Endothelial cell of umbilical vein (primary cell): ENCODE results near the gene EPAS1. TPM values are rescaled to one million over a fixed set of nuclear protein-coding genes. Genes with fewer than 3 reads are reported as not detected.

Source experiments
- BruUV-seq: library from RNA; stranded (reverse); fragments of 400-500 nt; replicated peaks from 2 replicates; lab custom pipeline; 2021; lab: Mats Ljungman, UMichigan
- CTCF ChIA-PET: fragments of 300-600, 350-600 bp; sonication (Branson Sonifier 250); formaldehyde crosslinking; loops from one replicate; lab custom pipeline; 2021; ENCODE audit warnings: antibody characterized with exemption, inconsistent platforms; lab: Charles Lee
- POLR2A ChIA-PET: fragments of 300-600, 350-600 bp; sonication (Branson Sonifier 250); formaldehyde crosslinking; loops from one replicate; lab custom pipeline; 2021; ENCODE audit warnings: antibody characterized with exemption, inconsistent platforms; lab: Charles Lee
- DNase-seq: peaks from one replicate; pipeline ENCODE4 v3.0.0-alpha.2; 2011; ENCODE audit warnings: low read depth, low spot score
- FAIRE-seq: peaks from 2 replicates; lab custom pipeline; 2011; peaks lifted over from hg19 to GRCh38; lab: Jason Lieb, UNC
- H2AFZ ChIP-seq: 2 replicates; pipeline ENCODE4 v1.6.0; 2012; ENCODE audit warnings: low read depth, low read length, control low read depth, inconsistent platforms
- H3K27ac ChIP-seq: 2 replicates; pipeline ENCODE4 v1.5.1; 2011; ENCODE audit warnings: low read depth, mild to moderate bottlenecking, control low read depth, low read length, moderate library complexity; ENCODE audit not compliant: insufficient read depth
- H3K27me3 ChIP-seq, 2 experiments: 2 replicates each; pipeline versions ENCODE4 v1.6.0 to v1.6.1; 2011; ENCODE audit warnings: low read length in 2 of 2, mixed read lengths in 1 of 2; ENCODE audit not compliant: control insufficient read depth in 2 of 2, insufficient read depth in 2 of 2
- H3K36me3 ChIP-seq, 2 experiments: 2 replicates in 1 of 2; 3 replicates in 1 of 2; pipeline ENCODE4 v1.5.1; 2011; ENCODE audit warnings: low read length in 2 of 2, mild to moderate bottlenecking in 1 of 2, moderate library complexity in 1 of 2; ENCODE audit not compliant: control insufficient read depth in 2 of 2, insufficient read depth in 2 of 2; ENCODE audit errors: extremely low read depth in 1 of 2
- H3K4me1 ChIP-seq: 3 replicates; pipeline ENCODE4 v1.5.1; 2011; ENCODE audit warnings: mild to moderate bottlenecking, low read length; ENCODE audit not compliant: control insufficient read depth, insufficient read depth; ENCODE audit errors: extremely low read depth
- H3K4me2 ChIP-seq: 2 replicates; pipeline ENCODE4 v1.6.1; 2011; ENCODE audit warnings: low read length, control low read depth, mixed read lengths; ENCODE audit not compliant: insufficient read depth
- H3K4me3 ChIP-seq, 3 experiments: fragments of 200-600 bp in 1 of 3; sonication (generic), shearing (Covaris generic) in 1 of 3; replicated peaks in 1 of 3; 2 replicates each; pipeline ENCODE4 v1.5.1; 2011 to 2016; ENCODE audit warnings: control low read depth in 3 of 3, low read length in 3 of 3, mild to moderate bottlenecking in 2 of 3, inconsistent platforms in 1 of 3, low read depth in 1 of 3, moderate library complexity in 1 of 3; ENCODE audit not compliant: insufficient read depth in 1 of 3
- H3K79me2 ChIP-seq: 2 replicates; pipeline ENCODE4 v1.6.0; 2012; ENCODE audit warnings: low read length, inconsistent platforms; ENCODE audit not compliant: control insufficient read depth, insufficient read depth
- H3K9ac ChIP-seq: replicated peaks from 2 replicates; pipeline ENCODE3; 2011; ENCODE audit warnings: low read length, control low read depth; ENCODE audit not compliant: insufficient read depth; ENCODE audit errors: extremely low read depth
- H3K9me1 ChIP-seq: replicated peaks from 3 replicates; pipeline ENCODE4 v1.6.0; 2011; ENCODE audit warnings: mild to moderate bottlenecking, low read length; ENCODE audit not compliant: control insufficient read depth, insufficient read depth; ENCODE audit errors: extremely low read depth
- H3K9me3 ChIP-seq: replicated peaks from 2 replicates; pipeline ENCODE4 v1.5.1; 2012; ENCODE audit warnings: low read length, inconsistent platforms; ENCODE audit not compliant: control insufficient read depth, insufficient read depth
- H4K20me1 ChIP-seq: replicated peaks from 2 replicates; pipeline ENCODE3; 2011; ENCODE audit warnings: mild to moderate bottlenecking, low read length; ENCODE audit not compliant: control insufficient read depth, insufficient read depth; ENCODE audit errors: extremely low read depth
- EZH2 ChIP-seq: IDR thresholded peaks from 2 replicates; pipeline ENCODE4 v1.6.1; 2012; ENCODE audit warnings: borderline replicate concordance, low read depth, mild to moderate bottlenecking, moderate library complexity, low read length, inconsistent platforms; ENCODE audit not compliant: severe bottlenecking
- FOS ChIP-seq: IDR thresholded peaks from 2 replicates; pipeline ENCODE4 v1.6.1; 2011; ENCODE audit warnings: mild to moderate bottlenecking, low read length, moderate library complexity, borderline replicate concordance; ENCODE audit not compliant: insufficient read depth
- GATA2 ChIP-seq: IDR thresholded peaks from 2 replicates; pipeline ENCODE4 v1.7.0; 2011; ENCODE audit warnings: low read depth, mild to moderate bottlenecking, moderate library complexity, mixed read lengths, low read length; ENCODE audit not compliant: insufficient read length, insufficient read depth
- JUN ChIP-seq: IDR thresholded peaks from 2 replicates; pipeline ENCODE4 v1.6.1; 2011; ENCODE audit warnings: borderline replicate concordance, low read depth; ENCODE audit not compliant: insufficient read length, insufficient read depth
- MYC ChIP-seq: IDR thresholded peaks from one replicate; pipeline ENCODE4 v1.6.1; 2011; ENCODE audit warnings: mild to moderate bottlenecking, low read depth, low read length
- POLR2A ChIP-seq: IDR thresholded peaks from 2 replicates; pipeline ENCODE4 v1.6.1; 2012; ENCODE audit warnings: low read depth, mild to moderate bottlenecking, control low read depth, low read length
- POLR2AphosphoS5 ChIP-seq: IDR thresholded peaks from 2 replicates; pipeline ENCODE4 v1.6.1; 2012; ENCODE audit warnings: low read depth, mild to moderate bottlenecking, control low read depth, low read length, moderate library complexity; ENCODE audit not compliant: insufficient read depth
- dilution Hi-C: fragments of 300-500 bp; cut with MboI; formaldehyde crosslinking; loops from one replicate; pipeline ENCODE4 v1.15.0; 2019; ENCODE audit warnings: low sequenced_read_pairs; ENCODE audit not compliant: extremely low pct_ligation_motif_present
- intact Hi-C: fragments of 100-400 bp; cut with micrococcal nuclease; formaldehyde crosslinking; loops from one replicate; pipeline ENCODE4 v1.10.0; 2022
- polyA plus RNA-seq, 4 experiments: library from polyadenylated mRNA; depleted of rRNA in 3 of 4; stranded (reverse) in 3 of 4; unstranded in 1 of 4; fragments of >200 nt; gene quantifications; 2 replicates each; pipeline versions ENCODE4 v1.2.1 to v1.2.3, GENCODE V29; 2011 to 2012; ENCODE audit warnings: missing spikeins in 1 of 4
- total RNA-seq: library from RNA; stranded (reverse); gene quantifications from 2 replicates; pipeline ENCODE4 v1.2.3, GENCODE V29; 2021
- TF ChIP-seq, protein P1 (sequence below), 2 donors: IDR thresholded peaks; 1 replicate in 1 of 2; 2 replicates in 1 of 2; pipeline ENCODE4 v1.5.1; 2011; ENCODE audit warnings: low read length in 2 of 2, mild to moderate bottlenecking in 2 of 2, moderate library complexity in 2 of 2, control low read depth in 1 of 2, inconsistent platforms in 1 of 2, low read depth in 1 of 2; ENCODE audit not compliant: insufficient read depth in 1 of 2; ENCODE audit errors: extremely low read depth in 1 of 2
- TF ChIP-seq, protein P2 (sequence below): IDR thresholded peaks from 2 replicates; pipeline ENCODE4 v1.6.1; 2011; ENCODE audit not compliant: insufficient read depth, insufficient read length

EPAS1 gene
- total and polyA plus RNA-seq, 2 donors (not counting 3 experiments of a cell fraction or from before 2014, with no cell fraction given): 229 to 374 TPM

DNA sequence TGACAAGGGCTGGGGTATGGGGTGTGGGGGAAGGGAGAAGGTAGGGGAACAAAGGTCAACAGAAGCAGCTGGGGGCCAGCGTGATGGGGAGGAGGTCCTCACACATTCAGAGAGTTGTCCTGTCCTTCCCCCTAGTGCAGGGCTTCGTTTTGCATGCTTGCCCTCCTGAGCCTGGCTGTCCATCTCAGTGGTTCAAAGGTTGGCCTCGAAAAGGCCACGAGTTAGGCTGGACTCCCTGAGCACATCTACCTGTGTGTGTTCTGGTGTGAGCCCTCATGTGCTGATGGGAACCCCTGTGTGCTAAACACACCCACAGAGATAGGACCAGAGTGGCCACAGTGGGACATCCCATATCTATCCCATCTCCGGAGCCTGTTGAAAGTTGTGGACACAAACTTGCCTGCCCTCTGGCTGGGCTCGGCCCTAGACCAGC lies 51.9 kb downstream of the EPAS1 start:
- POLR2A ChIA-PET: interaction anchor here (0.6 to 1.4 kb wide), 3 partner anchors 49 to 258 kb away, joined by 3 to 5 read pairs (median 4); partner anchors contain the start of gene EPAS1
- TF ChIP-seq GATA2 (no peak), JUN (no peak), POLR2A (no peak), EZH2 (no peak), FOS (no peak), POLR2AphosphoS5 (no peak), MYC (no peak)
- TF ChIP-seq, protein P1, sequence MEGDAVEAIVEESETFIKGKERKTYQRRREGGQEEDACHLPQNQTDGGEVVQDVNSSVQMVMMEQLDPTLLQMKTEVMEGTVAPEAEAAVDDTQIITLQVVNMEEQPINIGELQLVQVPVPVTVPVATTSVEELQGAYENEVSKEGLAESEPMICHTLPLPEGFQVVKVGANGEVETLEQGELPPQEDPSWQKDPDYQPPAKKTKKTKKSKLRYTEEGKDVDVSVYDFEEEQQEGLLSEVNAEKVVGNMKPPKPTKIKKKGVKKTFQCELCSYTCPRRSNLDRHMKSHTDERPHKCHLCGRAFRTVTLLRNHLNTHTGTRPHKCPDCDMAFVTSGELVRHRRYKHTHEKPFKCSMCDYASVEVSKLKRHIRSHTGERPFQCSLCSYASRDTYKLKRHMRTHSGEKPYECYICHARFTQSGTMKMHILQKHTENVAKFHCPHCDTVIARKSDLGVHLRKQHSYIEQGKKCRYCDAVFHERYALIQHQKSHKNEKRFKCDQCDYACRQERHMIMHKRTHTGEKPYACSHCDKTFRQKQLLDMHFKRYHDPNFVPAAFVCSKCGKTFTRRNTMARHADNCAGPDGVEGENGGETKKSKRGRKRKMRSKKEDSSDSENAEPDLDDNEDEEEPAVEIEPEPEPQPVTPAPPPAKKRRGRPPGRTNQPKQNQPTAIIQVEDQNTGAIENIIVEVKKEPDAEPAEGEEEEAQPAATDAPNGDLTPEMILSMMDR (IDR thresholded peaks at IDR 0.05; ENCODE audit: extremely low read depth in 1 of 2, insufficient read depth in 1 of 2, low read depth in 1 of 2, low read length in 2 of 2): no peak
- TF ChIP-seq, protein P2, sequence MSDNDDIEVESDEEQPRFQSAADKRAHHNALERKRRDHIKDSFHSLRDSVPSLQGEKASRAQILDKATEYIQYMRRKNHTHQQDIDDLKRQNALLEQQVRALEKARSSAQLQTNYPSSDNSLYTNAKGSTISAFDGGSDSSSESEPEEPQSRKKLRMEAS: no peak
- no peak for DNase-seq
- dilution Hi-C loops (no loop called here), intact Hi-C loops (no loop called here)
- no peak for FAIRE-seq
- H3K27me3 ChIP-seq: no peaks in the 10 kb centered on the region
- H4K20me1 ChIP-seq: no peaks in the 10 kb centered on the region
- CTCF ChIA-PET: interaction anchor here (1.8 to 2.6 kb wide), 2 partner anchors 11 to 286 kb away, joined by 10 to 11 read pairs; no protein-coding TSS in a partner anchor
- H3K79me2 ChIP-seq: peaks cover 10% of the 10 kb centered on the region
- peak overlapping the region; percentile 61 for H3K27ac ChIP-seq
- no peak overlapping the region for H3K4me2 ChIP-seq
- H3K4me3 ChIP-seq: no peak overlapping the region
- H3K36me3 ChIP-seq: peaks cover 11 to 27% of the 10 kb centered on the region in 2 experiments
- H3K4me1 ChIP-seq: peaks cover 50% of the 10 kb centered on the region
- H3K9me3 ChIP-seq: no peaks in the 10 kb centered on the region
- peak overlapping the region; percentile 42 for H3K9ac ChIP-seq
- no peaks in the 10 kb centered on the region for H3K9me1 ChIP-seq
- no TSS peak for BruUV-seq
- H2AFZ ChIP-seq: no peak overlapping the region
